GM19467 (cell line): Measurements from ENCODE around the gene EIF3L.
"Not testable (repeated sequence)": the region's sequence is repeated elsewhere in the genome, so short reads cannot be mapped to it uniquely, and the experiment has no call there.

Experiments
- ATAC-seq: cut with Tn5 transposase; IDR thresholded peaks from one replicate; pipeline ENCODE4 v1.9.1; 2021; ENCODE audit warnings: mild to moderate bottlenecking, moderate library complexity; ENCODE audit not compliant: unreplicated experiment

EIF3L gene

DNA sequence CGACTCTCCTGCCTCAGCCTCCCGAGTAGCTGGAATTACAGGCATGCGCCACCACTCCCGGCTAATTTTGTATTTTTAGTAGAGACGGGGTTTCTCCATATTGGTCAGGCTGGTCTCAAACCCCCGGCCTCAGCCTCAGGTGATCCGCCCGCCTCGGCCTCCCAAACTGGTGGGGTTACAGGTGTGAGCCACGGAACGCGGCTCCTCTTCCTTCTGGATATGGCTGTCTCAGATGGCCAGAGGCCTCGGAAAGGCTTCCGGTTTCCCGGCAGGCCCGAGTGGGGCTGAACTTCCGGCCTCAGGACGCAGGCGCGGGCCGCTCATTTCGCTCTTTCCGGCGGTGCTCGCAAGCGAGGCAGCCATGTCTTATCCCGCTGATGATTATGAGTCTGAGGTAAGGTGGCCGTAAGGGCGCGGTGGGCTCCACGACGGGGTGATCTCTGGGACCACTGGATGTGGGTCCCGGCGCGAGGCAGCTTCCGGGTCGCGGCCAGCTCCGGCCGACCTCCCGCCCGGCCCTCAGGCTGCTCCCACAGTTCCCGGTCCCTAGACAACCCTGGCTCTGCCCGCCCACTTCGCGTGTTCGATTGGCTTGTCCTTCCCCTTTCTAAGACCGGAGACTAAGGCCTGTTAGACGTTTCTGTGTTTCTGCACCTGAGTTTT lies at the start of gene EIF3L:
Gene EIF3L (plus strand): TSS at position 331 of the 663 bp plus-strand sequence. CDS start 31 bp downstream, at position 362.
- peak; percentile 42 for ATAC-seq

GRCh38 chr22:37799979-37800378 lies 49.2 kb upstream of the EIF3L start:
- ATAC-seq, result not testable (repeated sequence)

GRCh38 chr22:37801946-37802309 lies 47.3 kb upstream of the EIF3L start:
- no peak for ATAC-seq

DNA sequence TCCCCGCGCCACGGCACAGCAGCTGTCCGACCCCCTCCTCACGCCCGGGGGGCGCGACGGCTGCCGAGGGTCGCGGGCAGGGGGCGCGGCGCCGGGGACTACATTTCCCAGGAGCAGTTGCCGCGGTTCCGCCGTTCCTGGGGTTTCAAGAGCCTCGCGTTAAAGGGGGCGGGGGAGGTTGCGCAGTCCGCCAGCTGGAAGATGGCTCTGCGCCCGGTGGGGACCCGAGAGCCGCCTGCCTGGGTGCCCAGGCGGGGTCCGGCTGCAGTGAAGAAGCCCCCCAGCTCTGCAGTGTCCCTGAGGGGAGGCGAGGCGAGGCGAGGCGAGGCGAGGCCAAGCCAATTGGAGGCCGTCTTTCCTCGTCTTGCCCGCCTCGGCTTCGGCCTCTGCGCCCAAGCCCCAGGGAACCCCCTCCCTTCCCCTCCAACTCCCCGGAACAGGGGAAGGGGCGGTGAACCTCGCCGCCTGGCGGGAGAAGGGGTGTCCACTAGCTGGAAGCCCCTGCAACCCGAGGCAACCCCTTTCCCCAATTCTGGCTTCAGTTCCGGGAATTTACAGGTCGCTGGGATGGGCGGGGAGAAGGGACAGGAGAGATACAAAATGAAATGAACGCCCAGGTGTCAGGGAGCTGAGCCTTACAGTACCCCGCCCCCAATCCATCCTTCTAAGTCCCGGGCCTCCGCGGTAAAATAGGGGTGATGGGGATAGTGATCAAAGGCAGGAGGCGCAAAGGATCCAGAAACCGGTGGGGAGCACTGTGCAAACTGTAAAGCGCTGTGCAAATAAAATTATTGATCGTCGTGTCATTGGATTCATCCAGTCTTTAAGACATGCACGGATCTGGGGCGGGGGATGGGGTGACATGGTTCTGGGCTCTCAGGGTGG lies 46.7 kb upstream of the EIF3L start:
- no peak for ATAC-seq

DNA sequence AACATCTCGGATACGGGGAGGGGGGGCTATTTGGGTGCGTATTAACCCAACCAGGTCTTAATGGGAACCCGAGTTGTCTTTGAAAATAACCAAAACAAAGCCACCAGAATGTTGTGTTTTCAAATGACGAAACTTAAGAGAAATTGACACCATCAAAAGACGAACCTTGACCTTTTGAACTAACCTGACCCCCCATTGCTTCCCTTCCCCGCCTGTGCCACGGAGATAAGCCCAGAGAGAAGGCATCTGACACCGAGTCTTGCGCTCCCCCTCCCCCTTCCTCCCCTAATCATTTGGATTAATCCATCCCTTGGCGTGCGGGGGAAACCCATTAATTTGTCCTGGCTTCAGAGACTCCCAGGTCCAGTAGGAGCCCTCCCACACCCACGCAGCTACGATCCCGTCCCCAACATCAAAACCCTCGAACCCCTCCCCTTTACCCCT lies 46.0 kb upstream of the EIF3L start:
- no peak for ATAC-seq

GRCh38 chr22:37803639-37804351 lies 45.4 kb upstream of the EIF3L start:
- no peak for ATAC-seq

- ATAC-seq, result no peak
Measured at GRCh38 chr22:37804352-37804880, 44.8 kb upstream of the EIF3L start.

DNA sequence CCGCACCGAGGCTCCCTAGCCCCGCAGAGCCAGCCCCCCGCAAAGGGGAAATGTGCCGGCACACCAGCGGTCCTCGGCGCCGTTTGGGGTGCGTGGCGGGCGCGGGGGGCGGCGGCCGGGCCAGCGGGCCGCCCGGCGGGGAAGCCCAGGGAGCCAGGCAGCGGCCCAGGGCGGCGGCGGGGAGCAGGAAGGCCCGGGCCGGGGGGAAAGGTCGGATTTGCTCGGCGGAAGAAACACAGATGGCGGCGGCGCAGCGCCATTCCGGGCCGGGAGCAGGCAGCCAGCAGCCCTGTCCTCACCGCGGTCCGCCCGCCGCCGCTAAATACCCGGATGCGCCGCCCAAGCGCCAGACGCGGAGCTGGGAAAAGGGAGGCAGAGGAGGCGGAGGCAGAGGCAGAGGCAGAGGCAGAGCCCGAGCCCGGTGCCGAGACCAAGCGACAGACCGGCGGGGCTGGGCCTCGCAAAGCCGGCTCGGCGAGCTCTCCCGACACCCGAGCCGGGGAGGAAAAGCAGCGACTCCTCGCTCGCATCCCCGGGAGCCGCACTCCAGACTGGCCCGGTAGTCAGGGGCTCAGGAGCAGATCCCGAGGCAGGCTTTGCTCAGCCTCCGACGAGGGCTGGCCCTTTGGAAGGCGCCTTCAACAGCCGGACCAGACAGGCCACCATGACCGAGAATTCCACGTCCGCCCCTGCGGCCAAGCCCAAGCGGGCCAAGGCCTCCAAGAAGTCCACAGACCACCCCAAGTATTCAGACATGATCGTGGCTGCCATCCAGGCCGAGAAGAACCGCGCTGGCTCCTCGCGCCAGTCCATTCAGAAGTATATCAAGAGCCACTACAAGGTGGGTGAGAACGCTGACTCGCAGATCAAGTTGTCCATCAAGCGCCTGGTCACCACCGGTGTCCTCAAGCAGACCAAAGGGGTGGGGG lies 44.1 kb upstream of the EIF3L start:
- ATAC-seq, result no peak

DNA sequence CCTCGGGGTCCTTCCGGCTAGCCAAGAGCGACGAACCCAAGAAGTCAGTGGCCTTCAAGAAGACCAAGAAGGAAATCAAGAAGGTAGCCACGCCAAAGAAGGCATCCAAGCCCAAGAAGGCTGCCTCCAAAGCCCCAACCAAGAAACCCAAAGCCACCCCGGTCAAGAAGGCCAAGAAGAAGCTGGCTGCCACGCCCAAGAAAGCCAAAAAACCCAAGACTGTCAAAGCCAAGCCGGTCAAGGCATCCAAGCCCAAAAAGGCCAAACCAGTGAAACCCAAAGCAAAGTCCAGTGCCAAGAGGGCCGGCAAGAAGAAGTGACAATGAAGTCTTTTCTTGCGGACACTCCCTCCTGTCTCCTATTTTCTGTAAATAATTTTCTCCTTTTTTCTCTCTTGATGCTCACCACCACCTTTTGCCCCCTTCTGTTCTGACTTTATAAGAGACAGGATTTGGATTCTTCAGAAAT lies 43.4 kb upstream of the EIF3L start:
- no peak for ATAC-seq

- ATAC-seq, result no peak
Measured at GRCh38 chr22:37806409-37807333, 42.5 kb upstream of the EIF3L start.

DNA sequence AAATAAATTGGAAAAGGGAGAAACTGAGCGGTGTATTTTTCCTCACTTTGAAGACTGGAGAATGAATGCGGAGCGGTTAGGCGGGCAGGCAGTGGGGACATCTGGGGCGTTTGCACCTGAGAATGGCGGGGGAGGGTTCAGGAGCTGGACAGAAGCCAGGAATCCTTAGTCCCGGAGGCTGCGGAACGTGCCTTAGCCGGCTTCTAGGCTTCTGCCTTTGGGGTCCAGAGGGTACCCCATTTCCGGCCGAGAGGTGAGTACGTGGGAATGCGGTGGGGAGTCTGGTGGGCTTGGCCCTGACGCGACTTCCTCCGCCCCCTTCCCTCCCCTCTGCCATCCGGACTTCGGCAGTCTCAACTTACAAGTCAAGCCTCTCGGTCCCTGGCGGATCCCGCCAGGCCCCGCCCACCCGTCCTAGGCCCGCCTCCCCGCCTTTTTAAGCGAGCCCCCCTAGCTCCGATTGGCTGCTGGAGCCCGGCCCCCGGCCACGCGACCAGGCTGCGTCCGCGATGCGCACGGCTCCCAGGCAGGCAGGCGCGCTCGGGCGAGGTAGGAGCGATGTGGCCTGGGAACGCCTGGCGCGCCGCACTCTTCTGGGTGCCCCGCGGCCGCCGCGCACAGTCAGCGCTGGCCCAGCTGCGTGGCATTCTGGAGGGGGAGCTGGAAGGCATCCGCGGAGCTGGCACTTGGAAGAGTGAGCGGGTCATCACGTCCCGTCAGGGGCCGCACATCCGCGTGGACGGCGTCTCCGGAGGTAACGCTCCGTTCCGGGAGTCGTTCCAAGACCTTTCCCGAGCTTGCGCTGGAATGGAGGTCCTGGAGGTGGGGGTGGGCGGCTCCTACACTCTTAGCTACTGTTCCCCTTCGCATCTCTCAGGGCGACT lies 41.6 kb upstream of the EIF3L start, which contains the start of gene GCAT:
Gene GCAT (plus strand): TSS at position 525 of the 884 bp plus-strand sequence. CDS start 34 bp downstream, at position 559.
- ATAC-seq, result peak; percentile 84

GRCh38 chr22:37808294-37808657 lies 40.9 kb upstream of the EIF3L start:
- ATAC-seq, result no peak

DNA sequence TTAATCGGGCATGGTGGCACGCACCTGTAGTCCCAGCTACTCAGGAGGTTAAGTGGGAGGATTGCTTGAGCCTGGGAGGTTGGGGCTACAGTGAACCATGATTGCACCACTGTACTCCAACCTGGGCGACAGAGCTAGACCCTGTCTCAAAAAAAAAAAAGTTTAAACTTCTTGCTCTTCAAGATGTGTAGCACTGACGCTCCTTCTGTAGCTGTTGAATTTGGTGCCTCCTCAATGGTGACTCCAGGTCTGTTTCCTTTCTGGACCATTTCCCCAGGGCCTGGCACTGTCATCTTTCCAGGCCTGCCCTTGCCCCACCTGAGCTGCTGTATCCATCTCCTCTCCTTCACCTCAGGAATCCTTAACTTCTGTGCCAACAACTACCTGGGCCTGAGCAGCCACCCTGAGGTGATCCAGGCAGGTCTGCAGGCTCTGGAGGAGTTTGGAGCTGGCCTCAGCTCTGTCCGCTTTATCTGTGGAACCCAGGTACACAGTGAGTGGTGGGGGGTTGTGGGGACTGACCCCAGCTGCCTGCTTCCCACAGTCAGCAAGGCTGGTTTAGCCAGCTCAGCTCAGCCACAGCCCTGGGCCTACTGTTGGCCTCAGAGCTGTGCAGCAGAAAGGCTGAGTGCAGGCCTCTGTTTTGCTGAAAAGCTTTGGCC lies 39.4 kb upstream of the EIF3L start:
- no peak for ATAC-seq

GRCh38 chr22:37811867-37812266 lies 37.4 kb upstream of the EIF3L start:
- ATAC-seq, result no peak

DNA sequence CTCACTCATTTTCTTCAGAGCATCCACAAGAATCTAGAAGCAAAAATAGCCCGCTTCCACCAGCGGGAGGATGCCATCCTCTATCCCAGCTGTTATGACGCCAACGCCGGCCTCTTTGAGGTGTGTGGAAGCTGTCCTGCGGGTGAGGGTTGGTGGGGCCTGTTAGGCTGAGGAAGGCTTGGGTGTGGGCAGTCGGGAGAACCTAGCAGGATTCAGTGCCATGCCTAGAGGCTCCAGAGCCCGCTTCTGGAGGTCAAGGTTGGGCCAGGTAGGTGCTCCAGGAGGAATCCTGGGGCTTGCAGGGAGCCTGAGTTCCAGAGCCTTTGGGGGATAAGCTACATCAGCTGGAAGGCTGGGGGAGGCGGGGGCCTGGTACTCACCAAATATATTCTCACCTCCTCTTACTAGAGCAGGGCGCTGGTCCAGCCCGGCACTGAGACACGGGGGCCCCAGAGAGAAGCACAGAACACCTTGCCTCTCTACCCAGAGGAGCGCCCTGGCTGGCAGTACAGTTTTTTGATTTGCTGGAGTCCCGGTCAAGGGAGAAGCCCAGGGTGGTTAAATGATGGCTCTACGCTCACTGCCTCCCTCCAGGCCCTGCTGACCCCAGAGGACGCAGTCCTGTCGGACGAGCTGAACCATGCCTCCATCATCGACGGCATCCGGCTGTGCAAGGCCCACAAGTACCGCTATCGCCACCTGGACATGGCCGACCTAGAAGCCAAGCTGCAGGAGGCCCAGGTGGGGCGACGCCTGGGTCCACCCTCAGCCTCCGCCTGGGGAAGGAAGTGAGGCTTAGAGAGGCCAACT lies 36.1 kb upstream of the EIF3L start:
- no peak for ATAC-seq

DNA sequence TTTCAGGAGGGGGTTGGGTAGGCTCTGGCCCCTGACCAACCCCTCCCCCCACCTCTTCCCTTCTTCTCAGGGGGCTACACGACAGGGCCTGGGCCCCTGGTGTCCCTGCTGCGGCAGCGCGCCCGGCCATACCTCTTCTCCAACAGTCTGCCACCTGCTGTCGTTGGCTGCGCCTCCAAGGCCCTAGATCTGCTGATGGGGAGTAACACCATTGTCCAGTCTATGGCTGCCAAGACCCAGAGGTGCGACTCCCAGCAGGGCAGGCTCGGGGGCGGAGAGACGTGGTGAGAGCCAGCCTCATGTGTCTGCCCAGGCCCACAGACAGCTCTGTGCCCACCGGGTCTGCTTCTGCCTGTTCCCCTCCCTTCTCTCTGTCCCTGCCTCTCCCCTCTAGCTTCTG lies 33.6 kb upstream of the EIF3L start:
- no peak for ATAC-seq
